ENCODE measurements around the gene LILRB4.
"Not testable (repeated sequence)": the region's sequence is repeated elsewhere in the genome, so short reads cannot be mapped to it uniquely, and the experiment has no call there.

LILRB4 gene

GRCh38 chr19:54626757-54627156, 36.0 kb upstream of the LILRB4 start:
- no peak for DNase-seq (ENCODE audit: low read depth)

GRCh38 chr19:54627912-54628311, 34.9 kb upstream of the LILRB4 start:
- H3K4me3 ChIP-seq (ENCODE audit: low read depth, low read length); DNase-seq (ENCODE audit: low read depth): not testable (repeated sequence)

More at GRCh38 chr19:54626757-54627156, 36.0 kb upstream of the LILRB4 start:
- no peak overlapping the region for H3K4me3 ChIP-seq (ENCODE audit: low read depth, low read length)
- no peak for TF ChIP-seq CTCF (IDR thresholded peaks at IDR 0.05; ENCODE audit: low read depth, low read length, missing control alignments)

GRCh38 chr19:54630262-54630661, 32.5 kb upstream of the LILRB4 start, which contains the start of gene LILRB1:
TSS of gene LILRB1 (plus strand) at chr19:54630484. CDS start at chr19:54631074, 590 bp downstream.
- not testable (repeated sequence) for DNase-seq (ENCODE audit: low read depth); H3K4me3 ChIP-seq (ENCODE audit: low read depth, low read length)

- DNase-seq (ENCODE audit: low read depth): no peak
- no peak for TF ChIP-seq CTCF (IDR thresholded peaks at IDR 0.05; ENCODE audit: low read depth, low read length, missing control alignments)
- H3K4me3 ChIP-seq (ENCODE audit: low read depth, low read length): no peak overlapping the region
Measured at GRCh38 chr19:54630782-54631181, 32.0 kb upstream of the LILRB4 start.

- DNase-seq (ENCODE audit: low read depth): not testable (repeated sequence)
Measured at GRCh38 chr19:54631489-54632337, 31.1 kb upstream of the LILRB4 start.

GRCh38 chr19:54632517-54632916, 30.3 kb upstream of the LILRB4 start:
- H3K4me3 ChIP-seq (ENCODE audit: low read depth, low read length); DNase-seq (ENCODE audit: low read depth): not testable (repeated sequence)

More at GRCh38 chr19:54631489-54632337, 31.1 kb upstream of the LILRB4 start:
- not testable (repeated sequence) for H3K4me3 ChIP-seq (ENCODE audit: low read depth, low read length)

GRCh38 chr19:54633401-54633800, 29.4 kb upstream of the LILRB4 start:
- no peak overlapping the region for H3K4me3 ChIP-seq (ENCODE audit: low read depth, low read length)
- no peak for TF ChIP-seq CTCF (IDR thresholded peaks at IDR 0.05; ENCODE audit: low read depth, low read length, missing control alignments)
- no peak for DNase-seq (ENCODE audit: low read depth)

GRCh38 chr19:54636081-54636480, 26.7 kb upstream of the LILRB4 start:
- not testable (repeated sequence) for H3K4me3 ChIP-seq (ENCODE audit: low read depth, low read length); DNase-seq (ENCODE audit: low read depth)

GRCh38 chr19:54638683-54639082, 24.1 kb upstream of the LILRB4 start:
- no peak for DNase-seq (ENCODE audit: low read depth)
- no peak overlapping the region for H3K4me3 ChIP-seq (ENCODE audit: low read depth, low read length)
- no peak for TF ChIP-seq CTCF (IDR thresholded peaks at IDR 0.05; ENCODE audit: low read depth, low read length, missing control alignments)

GRCh38 chr19:54642953-54643352, 19.8 kb upstream of the LILRB4 start:
- DNase-seq (ENCODE audit: low read depth); H3K4me3 ChIP-seq (ENCODE audit: low read depth, low read length): not testable (repeated sequence)

GRCh38 chr19:54643583-54643982, 19.2 kb upstream of the LILRB4 start:
- not testable (repeated sequence) for H3K4me3 ChIP-seq (ENCODE audit: low read depth, low read length); DNase-seq (ENCODE audit: low read depth)

Data from GM12864 (cell line).